Activated naive CD8-positive, alpha-beta T cell treated with anti-CD3 and anti-CD28 coated beads, Interleukin-2, amount 50 U/mL, for 24 hours (primary cell): Measurements from ENCODE around the gene TMEM266.

Experiments
- ATAC-seq: fragments of 150-1000 bp; cut with Tn5 transposase; one replicate; pipeline ENCODE4 v1.10.0; 2021
- DNase-seq: peaks from one replicate; pipeline ENCODE4 v3.0.0; 2021
- H3K27ac Mint-ChIP-seq: one replicate; pipeline ENCODE4 v1.8.0; 2021; ENCODE audit warnings: mild to moderate bottlenecking, mixed read lengths
- H3K27me3 Mint-ChIP-seq: one replicate; pipeline ENCODE4 v1.8.0; 2021; ENCODE audit warnings: mixed read lengths
- H3K36me3 Mint-ChIP-seq: one replicate; pipeline ENCODE4 v1.8.0; 2021; ENCODE audit warnings: low read depth, mixed read lengths
- H3K4me1 Mint-ChIP-seq: one replicate; pipeline ENCODE4 v1.8.0; 2021; ENCODE audit warnings: mixed read lengths
- H3K4me3 Mint-ChIP-seq: one replicate; pipeline ENCODE4 v1.8.0; 2021; ENCODE audit warnings: mild to moderate bottlenecking, moderate library complexity, mixed read lengths
- H3K9me3 Mint-ChIP-seq: one replicate; pipeline ENCODE4 v1.8.0; 2021; ENCODE audit warnings: mixed read lengths

The TMEM266 gene

GRCh38 chr15:76155731-76156130 lies 95.9 kb downstream of the TMEM266 start:
- peaks cover 4% of the 10 kb centered on the region for H3K27me3 Mint-ChIP-seq
- no peaks in the 10 kb centered on the region for H3K9me3 Mint-ChIP-seq
- no peak overlapping the region for H3K4me3 Mint-ChIP-seq
- H3K4me1 Mint-ChIP-seq: peaks cover 53% of the 10 kb centered on the region
- peak overlapping the region; percentile 89 for H3K27ac Mint-ChIP-seq
- peak; percentile 52 for ATAC-seq
- no peaks in the 10 kb centered on the region for H3K36me3 Mint-ChIP-seq
- DNase-seq: peak; percentile 16

GRCh38 chr15:76158226-76158625 lies 98.4 kb downstream of the TMEM266 start:
- Mint-ChIP-seq H3K9me3 (no peaks in the 10 kb centered on the region), H3K27ac (no peak overlapping the region), H3K4me3 (no peak overlapping the region), H3K36me3 (no peaks in the 10 kb centered on the region), H3K27me3 (peaks cover 2% of the 10 kb centered on the region), H3K4me1 (peaks cover 32% of the 10 kb centered on the region)
- DNase-seq: no peak
- no peak for ATAC-seq

- H3K4me3 Mint-ChIP-seq: no peak overlapping the region
- peaks cover 27% of the 10 kb centered on the region for H3K4me1 Mint-ChIP-seq
- DNase-seq (no peak), ATAC-seq (no peak)
- no peaks in the 10 kb centered on the region for H3K36me3 Mint-ChIP-seq
- H3K27ac Mint-ChIP-seq: no peak overlapping the region
- peaks cover 2% of the 10 kb centered on the region for H3K27me3 Mint-ChIP-seq
- no peaks in the 10 kb centered on the region for H3K9me3 Mint-ChIP-seq
Observed at GRCh38 chr15:76158815-76159214, 99.0 kb downstream of the TMEM266 start.

- Mint-ChIP-seq H3K4me3 (no peak overlapping the region), H3K27ac (no peak overlapping the region)
- no peak for DNase-seq
Observed at GRCh38 chr15:76159282-76159681, 99.5 kb downstream of the TMEM266 start.

GRCh38 chr15:76160426-76161152 lies 100.8 kb downstream of the TMEM266 start:
- H3K27ac Mint-ChIP-seq: no peak overlapping the region
- peaks cover 12% of the 10 kb centered on the region for H3K4me1 Mint-ChIP-seq

More at GRCh38 chr15:76159282-76159681, 99.5 kb downstream of the TMEM266 start:
- peaks cover 25% of the 10 kb centered on the region for H3K4me1 Mint-ChIP-seq
- H3K36me3 Mint-ChIP-seq: no peaks in the 10 kb centered on the region
- H3K27me3 Mint-ChIP-seq: peaks cover 2% of the 10 kb centered on the region
- ATAC-seq: no peak
- H3K9me3 Mint-ChIP-seq: no peaks in the 10 kb centered on the region

GRCh38 chr15:76161153-76162035 lies 101.6 kb downstream of the TMEM266 start:
- H3K27me3 Mint-ChIP-seq: peaks cover 2% of the 10 kb centered on the region
- H3K4me1 Mint-ChIP-seq: peaks cover 4% of the 10 kb centered on the region
- ATAC-seq (no peak), DNase-seq (no peak)
- H3K9me3 Mint-ChIP-seq: no peaks in the 10 kb centered on the region
- H3K36me3 Mint-ChIP-seq: no peaks in the 10 kb centered on the region
- H3K27ac Mint-ChIP-seq: no peak overlapping the region
- H3K4me3 Mint-ChIP-seq: no peak overlapping the region

More at GRCh38 chr15:76160426-76161152, 100.8 kb downstream of the TMEM266 start:
- H3K9me3 Mint-ChIP-seq: no peaks in the 10 kb centered on the region
- DNase-seq (no peak), ATAC-seq (no peak)
- peaks cover 2% of the 10 kb centered on the region for H3K27me3 Mint-ChIP-seq
- H3K4me3 Mint-ChIP-seq: no peak overlapping the region
- H3K36me3 Mint-ChIP-seq: no peaks in the 10 kb centered on the region

- Mint-ChIP-seq H3K9me3 (no peaks in the 10 kb centered on the region), H3K4me1 (no peaks in the 10 kb centered on the region), H3K4me3 (no peak overlapping the region), H3K27me3 (peaks cover 2% of the 10 kb centered on the region), H3K36me3 (no peaks in the 10 kb centered on the region), H3K27ac (no peak overlapping the region)
- DNase-seq (no peak), ATAC-seq (no peak)
Observed at GRCh38 chr15:76162036-76162398, 102.2 kb downstream of the TMEM266 start.

- ATAC-seq (no peak), DNase-seq (no peak)
- H3K36me3 Mint-ChIP-seq: no peaks in the 10 kb centered on the region
- H3K9me3 Mint-ChIP-seq: no peaks in the 10 kb centered on the region
- no peaks in the 10 kb centered on the region for H3K4me1 Mint-ChIP-seq
- no peak overlapping the region for H3K27ac Mint-ChIP-seq
- H3K4me3 Mint-ChIP-seq: no peak overlapping the region
- H3K27me3 Mint-ChIP-seq: peaks cover 2% of the 10 kb centered on the region
Observed at GRCh38 chr15:76162784-76163456, 103.1 kb downstream of the TMEM266 start.

GRCh38 chr15:76163457-76164295 lies 103.9 kb downstream of the TMEM266 start:
- DNase-seq: no peak
- no peaks in the 10 kb centered on the region for H3K9me3 Mint-ChIP-seq
- H3K4me3 Mint-ChIP-seq: no peak overlapping the region
- no peaks in the 10 kb centered on the region for H3K4me1 Mint-ChIP-seq
- no peak for ATAC-seq
- H3K27ac Mint-ChIP-seq: no peak overlapping the region
- H3K27me3 Mint-ChIP-seq: no peaks in the 10 kb centered on the region
- H3K36me3 Mint-ChIP-seq: no peaks in the 10 kb centered on the region

GRCh38 chr15:76164602-76165001 lies 104.8 kb downstream of the TMEM266 start:
- no peaks in the 10 kb centered on the region for H3K27me3 Mint-ChIP-seq
- H3K4me1 Mint-ChIP-seq: no peaks in the 10 kb centered on the region
- ATAC-seq (no peak), DNase-seq (no peak)
- H3K36me3 Mint-ChIP-seq: no peaks in the 10 kb centered on the region
- H3K4me3 Mint-ChIP-seq: no peak overlapping the region
- H3K27ac Mint-ChIP-seq: no peak overlapping the region
- H3K9me3 Mint-ChIP-seq: no peaks in the 10 kb centered on the region

- DNase-seq (no peak), ATAC-seq (no peak)
- Mint-ChIP-seq H3K27me3 (no peaks in the 10 kb centered on the region), H3K4me3 (no peak overlapping the region), H3K9me3 (no peaks in the 10 kb centered on the region), H3K4me1 (no peaks in the 10 kb centered on the region), H3K27ac (no peak overlapping the region), H3K36me3 (no peaks in the 10 kb centered on the region)
Observed at GRCh38 chr15:76165951-76166350, 106.2 kb downstream of the TMEM266 start.

- ATAC-seq (no peak), DNase-seq (no peak)
- Mint-ChIP-seq H3K27ac (no peak overlapping the region), H3K27me3 (peaks cover 4% of the 10 kb centered on the region), H3K4me1 (no peaks in the 10 kb centered on the region), H3K9me3 (no peaks in the 10 kb centered on the region), H3K4me3 (no peak overlapping the region), H3K36me3 (no peaks in the 10 kb centered on the region)
Observed at GRCh38 chr15:76168237-76168984, 108.6 kb downstream of the TMEM266 start.

- no peak overlapping the region for H3K27ac Mint-ChIP-seq
- H3K9me3 Mint-ChIP-seq: no peaks in the 10 kb centered on the region
- H3K36me3 Mint-ChIP-seq: no peaks in the 10 kb centered on the region
- DNase-seq (no peak), ATAC-seq (no peak)
- H3K4me3 Mint-ChIP-seq: no peak overlapping the region
- H3K27me3 Mint-ChIP-seq: peaks cover 5% of the 10 kb centered on the region
- no peaks in the 10 kb centered on the region for H3K4me1 Mint-ChIP-seq
Observed at GRCh38 chr15:76169018-76169417, 109.2 kb downstream of the TMEM266 start.
